Tibial nerve (tissue), 3 donors: Measurements from ENCODE around the gene ZDHHC24.
"Not testable (repeated sequence)": the region's sequence is repeated elsewhere in the genome, so short reads cannot be mapped to it uniquely, and the experiment has no call there.

ENCODE experiments used
- POLR2A ChIP-seq, 2 donors: fragments of 450-650 bp; IDR thresholded peaks; one replicate each; pipeline ENCODE4 v1.6.1; 2017; ENCODE audit warnings: antibody characterized with exemption in 2 of 2, mild to moderate bottlenecking in 2 of 2, moderate library complexity in 2 of 2
- TF ChIP-seq, protein P1 (sequence below), 5 experiments: fragments of 200-600 bp in 3 of 5; fragments of 450-650 bp in 2 of 5; sonication (generic) in 3 of 5; IDR thresholded peaks; one replicate each; pipeline ENCODE4 v1.5.1; 2016 to 2019; ENCODE audit warnings: antibody characterized with exemption in 5 of 5, mild to moderate bottlenecking in 3 of 5, moderate library complexity in 2 of 5

DNA sequence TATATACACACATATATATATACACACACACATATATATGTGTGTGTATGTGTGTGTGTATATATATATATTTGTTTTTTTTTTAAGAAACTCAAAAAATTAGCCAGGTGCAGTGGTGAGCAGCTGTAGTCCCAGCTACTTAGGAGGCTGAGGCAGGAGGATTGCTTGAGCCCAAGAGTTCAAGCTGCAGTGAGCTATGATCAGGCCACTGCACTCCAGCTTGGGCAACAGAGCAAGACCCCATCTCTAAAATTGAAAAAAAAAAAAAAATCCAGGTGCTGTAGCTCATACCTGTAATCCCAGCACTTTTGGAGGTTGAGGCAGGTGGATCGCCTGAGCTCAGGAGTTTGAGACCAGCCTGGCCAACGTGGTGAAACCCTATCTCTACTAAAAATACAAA lies 43.5 kb upstream of the ZDHHC24 start:
- TF ChIP-seq, protein P1, sequence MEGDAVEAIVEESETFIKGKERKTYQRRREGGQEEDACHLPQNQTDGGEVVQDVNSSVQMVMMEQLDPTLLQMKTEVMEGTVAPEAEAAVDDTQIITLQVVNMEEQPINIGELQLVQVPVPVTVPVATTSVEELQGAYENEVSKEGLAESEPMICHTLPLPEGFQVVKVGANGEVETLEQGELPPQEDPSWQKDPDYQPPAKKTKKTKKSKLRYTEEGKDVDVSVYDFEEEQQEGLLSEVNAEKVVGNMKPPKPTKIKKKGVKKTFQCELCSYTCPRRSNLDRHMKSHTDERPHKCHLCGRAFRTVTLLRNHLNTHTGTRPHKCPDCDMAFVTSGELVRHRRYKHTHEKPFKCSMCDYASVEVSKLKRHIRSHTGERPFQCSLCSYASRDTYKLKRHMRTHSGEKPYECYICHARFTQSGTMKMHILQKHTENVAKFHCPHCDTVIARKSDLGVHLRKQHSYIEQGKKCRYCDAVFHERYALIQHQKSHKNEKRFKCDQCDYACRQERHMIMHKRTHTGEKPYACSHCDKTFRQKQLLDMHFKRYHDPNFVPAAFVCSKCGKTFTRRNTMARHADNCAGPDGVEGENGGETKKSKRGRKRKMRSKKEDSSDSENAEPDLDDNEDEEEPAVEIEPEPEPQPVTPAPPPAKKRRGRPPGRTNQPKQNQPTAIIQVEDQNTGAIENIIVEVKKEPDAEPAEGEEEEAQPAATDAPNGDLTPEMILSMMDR (IDR thresholded peaks at IDR 0.05) = not testable (repeated sequence)
- TF ChIP-seq POLR2A (IDR thresholded peaks at IDR 0.05) = not testable (repeated sequence)
